Non-pigmented ciliary epithelial cell (primary cell): ENCODE data around the gene HOXD9.

Experiments
- DNase-seq: peaks from one replicate; pipeline ENCODE4 v3.0.0-alpha.2; 2010; ENCODE audit warnings: low read depth

The HOXD9 gene

GRCh38 chr2:176110415-176111308, 11.9 kb upstream of the HOXD9 start:
- DNase-seq: no peak

- DNase-seq: no peak
These were observed 11.2 kb upstream of the HOXD9 start for GRCh38 chr2:176111309-176111663.

GRCh38 chr2:176111846-176112374, 10.6 kb upstream of the HOXD9 start:
- no peak for DNase-seq

- no peak for DNase-seq
These were observed 9.9 kb upstream of the HOXD9 start for GRCh38 chr2:176112375-176113302.

- DNase-seq: no peak
These were observed 8.2 kb upstream of the HOXD9 start for GRCh38 chr2:176114120-176114929.

GRCh38 chr2:176114930-176115625, 7.4 kb upstream of the HOXD9 start:
- no peak for DNase-seq

GRCh38 chr2:176115883-176116813, 6.4 kb upstream of the HOXD9 start, which contains the start of gene HOXD10:
HOXD10 (plus strand) TSS chr2:176116778; CDS start chr2:176116834, 56 bp downstream.
- DNase-seq: no peak

- DNase-seq: no peak
These were observed 5.2 kb upstream of the HOXD9 start for GRCh38 chr2:176117162-176117822.

GRCh38 chr2:176117823-176118371, 4.6 kb upstream of the HOXD9 start:
- no peak for DNase-seq

- DNase-seq: no peak
These were observed 3.7 kb upstream of the HOXD9 start for GRCh38 chr2:176118601-176119339.

GRCh38 chr2:176120364-176121189, 1.9 kb upstream of the HOXD9 start:
- DNase-seq: no peak

- DNase-seq: no peak
These were observed 1.1 kb upstream of the HOXD9 start for GRCh38 chr2:176121190-176122051.

- no peak for DNase-seq
These were observed 352 bp upstream of the HOXD9 start for GRCh38 chr2:176122052-176122682.

- no peak for DNase-seq
These were observed 1.0 kb downstream of the HOXD9 start for GRCh38 chr2:176123411-176124109.
